Choroid plexus epithelial cell (primary cell): ENCODE results near the gene EPB41L4B.
A peak's percentile ranks its signal among the peaks of the same experiment; 100 is the strongest.

Source experiments
- DNase-seq: peaks from one replicate; pipeline ENCODE4 v3.0.0-alpha.2; 2010; ENCODE audit warnings: low read depth
- H3K4me3 ChIP-seq: 2 replicates; pipeline ENCODE4 v1.5.1; 2011; ENCODE audit warnings: low read depth, mild to moderate bottlenecking, control low read depth, low read length, moderate library complexity
- CTCF ChIP-seq: conservative IDR thresholded peaks from 2 replicates; pipeline ENCODE4 v1.5.1; 2011; ENCODE audit warnings: low read depth, mild to moderate bottlenecking, control low read depth, inconsistent platforms, low read length, moderate library complexity

EPB41L4B gene

GRCh38 chr9:109247228-109247627, 73.6 kb downstream of the EPB41L4B start:
- no peak overlapping the region for H3K4me3 ChIP-seq
- DNase-seq, result no peak
- no peak for TF ChIP-seq CTCF

GRCh38 chr9:109246533-109246932, 74.3 kb downstream of the EPB41L4B start:
- no peak overlapping the region for H3K4me3 ChIP-seq
- no peak for TF ChIP-seq CTCF
- DNase-seq, result no peak

GRCh38 chr9:109245310-109245897, 75.5 kb downstream of the EPB41L4B start:
- TF ChIP-seq CTCF, result no peak
- H3K4me3 ChIP-seq, result no peak overlapping the region
- DNase-seq, result no peak

- peak; percentile 83 for DNase-seq
- no peak overlapping the region for H3K4me3 ChIP-seq
- peak; percentile 95 for TF ChIP-seq CTCF
Observed at GRCh38 chr9:109244179-109245132, 76.4 kb downstream of the EPB41L4B start.

- H3K4me3 ChIP-seq, result no peak overlapping the region
- DNase-seq, result no peak
- TF ChIP-seq CTCF, result no peak
Observed at GRCh38 chr9:109242741-109243140, 78.1 kb downstream of the EPB41L4B start.

GRCh38 chr9:109242014-109242413, 78.8 kb downstream of the EPB41L4B start:
- DNase-seq, result no peak
- no peak for TF ChIP-seq CTCF
- no peak overlapping the region for H3K4me3 ChIP-seq
